IPS-18a (cell line): ENCODE results near the gene MCF2L2.
A peak's percentile ranks its signal among the peaks of the same experiment; 100 is the strongest.

ENCODE experiments used
- H3K27ac ChIP-seq: one replicate; pipeline ENCODE4 v1.5.1; 2013; ENCODE audit warnings: low read length
- H3K27me3 ChIP-seq: one replicate; pipeline ENCODE4 v1.6.1; 2013; ENCODE audit warnings: mild to moderate bottlenecking, low read length; ENCODE audit not compliant: control insufficient read depth, insufficient read depth
- H3K36me3 ChIP-seq: one replicate; pipeline ENCODE4 v1.6.1; 2013; ENCODE audit warnings: low read depth, low read length; ENCODE audit not compliant: control insufficient read depth
- H3K4me1 ChIP-seq: one replicate; pipeline ENCODE4 v1.6.1; 2013; ENCODE audit warnings: low read depth, low read length; ENCODE audit not compliant: control insufficient read depth
- H3K4me3 ChIP-seq: one replicate; pipeline ENCODE4 v1.5.1; 2013; ENCODE audit warnings: low read length
- H3K9ac ChIP-seq: one replicate; pipeline ENCODE4 v1.6.1; 2013; ENCODE audit warnings: mild to moderate bottlenecking, low read length, moderate library complexity
- H3K9me3 ChIP-seq: one replicate; pipeline ENCODE4 v1.6.1; 2013; ENCODE audit warnings: low read depth, low read length; ENCODE audit not compliant: control insufficient read depth

The MCF2L2 gene

DNA sequence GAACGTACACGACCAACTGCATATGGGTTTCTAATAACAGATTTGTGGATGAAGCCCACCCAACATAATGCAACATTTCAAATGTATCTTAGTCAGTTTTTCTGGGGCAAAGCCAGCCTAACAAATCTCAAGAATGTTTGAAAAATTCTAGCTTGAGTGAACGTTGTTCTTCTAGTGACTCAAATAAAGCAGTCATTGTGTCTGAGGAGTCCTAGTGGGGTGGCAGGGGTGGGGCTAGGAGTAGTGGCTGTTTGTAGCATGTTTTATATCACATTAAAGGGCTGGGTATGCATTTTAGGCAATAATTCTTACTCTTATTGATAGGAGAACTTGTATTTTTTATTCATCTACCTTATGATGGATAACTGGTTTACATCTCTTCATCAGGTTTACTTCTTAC lies 169.3 kb downstream of the MCF2L2 start:
- Histone ChIP-seq H3K9ac (no peak overlapping the region), H3K27me3 (peaks cover 13% of the 10 kb centered on the region), H3K4me1 (peaks cover 27% of the 10 kb centered on the region), H3K36me3 (no peaks in the 10 kb centered on the region), H3K4me3 (no peak overlapping the region), H3K9me3 (no peaks in the 10 kb centered on the region), H3K27ac (no peak overlapping the region)

DNA sequence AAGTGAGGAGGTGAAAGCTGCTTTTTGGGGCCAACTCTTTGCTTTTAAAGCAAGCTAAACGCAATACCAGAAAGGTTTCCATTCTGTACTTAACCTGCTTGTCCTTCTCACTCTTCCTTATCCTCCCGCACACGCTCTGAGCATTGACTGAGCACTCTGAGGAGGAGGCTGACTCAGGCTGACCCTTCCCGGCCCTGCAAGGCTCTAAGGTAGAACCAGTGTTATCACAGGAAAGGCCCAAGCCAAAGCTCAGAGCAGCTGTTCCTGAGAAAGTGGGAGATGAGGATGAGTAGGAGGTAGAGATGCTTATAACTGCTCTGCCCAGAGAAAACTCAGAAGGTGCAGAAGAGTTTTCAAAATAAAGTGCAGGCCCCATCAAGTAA lies 173.1 kb downstream of the MCF2L2 start:
- peak overlapping the region; percentile 71 for H3K9ac ChIP-seq
- no peaks in the 10 kb centered on the region for H3K9me3 ChIP-seq
- peak overlapping the region; percentile 84 for H3K4me3 ChIP-seq
- no peak overlapping the region for H3K27ac ChIP-seq
- H3K27me3 ChIP-seq: peaks cover 43% of the 10 kb centered on the region
- H3K36me3 ChIP-seq: no peaks in the 10 kb centered on the region
- peaks cover 19% of the 10 kb centered on the region for H3K4me1 ChIP-seq

DNA sequence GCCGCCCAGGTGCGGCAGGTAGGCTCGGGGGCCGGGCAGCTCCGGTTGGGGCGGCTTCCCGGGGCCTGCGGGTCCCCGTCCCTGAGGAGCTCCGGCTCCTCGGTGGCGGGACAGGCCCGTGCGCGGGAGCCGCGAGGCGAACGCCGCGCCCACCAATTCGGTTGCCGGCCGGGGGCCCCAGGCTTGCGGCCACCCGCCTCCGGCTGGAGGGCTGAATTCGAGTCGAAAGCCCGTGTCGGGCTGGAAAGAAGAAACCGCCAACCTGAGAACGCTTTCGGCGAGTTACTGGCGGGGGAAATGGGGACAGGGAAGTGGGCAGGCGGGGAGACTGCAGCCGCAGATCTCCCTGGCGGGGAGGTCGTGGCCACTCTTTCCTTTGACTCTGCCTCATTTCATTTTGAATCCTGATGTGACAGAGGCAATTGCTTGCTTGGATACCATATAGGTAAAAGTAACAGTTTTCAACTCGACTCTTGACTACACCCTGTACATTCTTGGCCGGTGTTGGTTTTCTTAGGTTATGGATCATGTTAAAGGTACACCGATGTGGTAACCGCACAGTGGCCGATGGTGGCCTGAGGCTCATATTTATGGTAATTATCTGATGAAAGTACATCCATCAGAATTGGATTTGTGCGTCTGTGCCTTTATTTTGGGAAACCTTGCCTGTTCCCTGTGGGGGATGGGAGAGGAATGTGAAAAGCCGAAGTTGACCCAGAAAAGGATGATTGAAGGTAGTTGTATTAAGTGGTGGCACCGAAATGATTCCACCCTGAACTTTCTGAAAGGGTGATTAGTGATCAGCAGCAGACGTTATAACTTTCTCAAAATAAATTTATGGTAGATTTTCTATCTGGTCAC lies 173.7 kb downstream of the MCF2L2 start:
- no peaks in the 10 kb centered on the region for H3K36me3 ChIP-seq
- no peaks in the 10 kb centered on the region for H3K9me3 ChIP-seq
- peak overlapping the region; percentile 84 for H3K4me3 ChIP-seq
- H3K27ac ChIP-seq: no peak overlapping the region
- peaks cover 43% of the 10 kb centered on the region for H3K27me3 ChIP-seq
- peaks cover 19% of the 10 kb centered on the region for H3K4me1 ChIP-seq
- peak overlapping the region; percentile 71 for H3K9ac ChIP-seq

DNA sequence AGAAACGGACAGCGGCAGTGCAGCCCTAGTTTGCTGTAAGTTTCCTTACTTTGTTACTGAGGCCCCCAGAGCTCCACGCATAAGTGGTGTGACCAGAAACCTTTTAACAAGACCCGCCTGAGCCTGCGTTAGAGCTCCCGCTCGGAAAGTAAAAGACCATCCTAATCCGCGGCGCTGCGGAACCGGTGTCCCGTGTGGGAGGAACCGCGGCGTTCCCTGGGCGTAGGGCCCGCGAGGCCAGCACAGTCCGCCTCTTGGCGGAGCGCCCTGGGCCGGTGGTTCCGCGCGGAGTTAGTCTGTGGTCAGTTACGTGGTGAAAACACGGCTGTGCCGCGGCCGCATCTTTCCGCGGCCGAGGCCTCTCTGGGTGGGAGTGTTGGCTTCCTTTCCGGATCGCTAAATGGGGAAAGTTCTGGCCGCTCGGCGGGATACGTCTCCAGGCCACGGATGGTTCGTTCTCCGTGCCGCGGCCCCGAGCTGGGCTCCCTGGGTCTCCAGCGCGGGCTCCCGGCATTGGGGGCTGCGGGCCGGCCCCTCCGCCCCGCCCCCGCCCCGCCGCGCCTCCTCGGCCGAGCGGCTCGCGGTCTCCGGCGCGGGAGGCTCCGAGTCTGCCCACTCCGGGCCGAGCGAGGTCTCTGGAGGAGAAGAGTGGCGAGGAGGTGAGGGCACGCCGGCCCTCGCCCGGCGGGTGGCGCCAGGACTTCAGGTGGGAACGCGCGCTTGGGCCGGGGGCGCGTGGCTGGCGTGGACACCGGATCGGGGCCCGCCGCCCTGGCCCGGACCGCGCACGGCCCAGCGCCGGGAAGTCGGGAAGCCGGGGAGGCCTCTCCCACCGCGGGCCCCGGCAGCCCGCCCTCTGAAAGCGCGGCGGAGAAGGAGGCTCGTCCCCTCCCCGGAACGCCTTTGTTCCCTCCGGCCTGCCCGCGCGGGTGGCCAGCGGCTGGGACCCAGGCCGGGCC lies 174.6 kb downstream of the MCF2L2 start:
- H3K4me1 ChIP-seq: peaks cover 27% of the 10 kb centered on the region
- no peaks in the 10 kb centered on the region for H3K9me3 ChIP-seq
- H3K36me3 ChIP-seq: no peaks in the 10 kb centered on the region
- peak overlapping the region; percentile 71 for H3K9ac ChIP-seq
- H3K27ac ChIP-seq: no peak overlapping the region
- peaks cover 43% of the 10 kb centered on the region for H3K27me3 ChIP-seq
- peak overlapping the region; percentile 84 for H3K4me3 ChIP-seq

DNA sequence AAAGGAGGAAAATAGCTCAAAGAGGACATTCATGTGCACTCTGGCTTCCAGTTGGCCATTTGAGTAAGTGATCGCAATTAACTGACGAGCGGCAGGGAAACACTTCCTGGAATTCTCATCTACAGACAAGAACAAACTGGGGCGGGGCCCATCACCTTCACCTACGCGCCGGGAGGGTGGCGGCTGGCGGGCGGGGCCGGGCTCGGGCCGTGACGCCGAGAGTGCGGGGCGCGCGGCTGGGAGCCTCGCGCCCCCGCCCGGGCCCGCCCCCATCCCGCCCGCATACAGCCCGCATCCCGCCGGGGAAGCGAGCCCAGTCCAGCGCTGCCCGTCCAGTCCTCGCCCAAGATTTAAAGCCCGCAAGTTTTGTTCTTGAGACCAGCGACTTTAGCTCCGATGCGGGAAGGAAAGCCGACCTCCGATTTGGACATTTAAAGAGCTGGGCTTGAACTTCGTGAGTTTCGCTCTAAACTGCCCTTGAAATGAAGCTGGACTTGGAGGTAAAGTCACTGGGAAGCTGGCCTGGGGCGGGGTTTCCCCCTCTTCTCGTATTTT lies 175.4 kb downstream of the MCF2L2 start, which contains the start of gene B3GNT5:
B3GNT5 (plus strand) TSS at position 281 of the 555 bp plus-strand sequence. CDS start 16,546 bp downstream, outside the sequence.
- H3K4me1 ChIP-seq: peaks cover 28% of the 10 kb centered on the region
- H3K27me3 ChIP-seq: peaks cover 43% of the 10 kb centered on the region
- H3K27ac ChIP-seq: no peak within 1 kb of the TSS
- H3K4me3 ChIP-seq: peak within 1 kb of the TSS; percentile 84
- peak within 1 kb of the TSS; percentile 71 for H3K9ac ChIP-seq
- H3K9me3 ChIP-seq: no peaks in the 10 kb centered on the region
- no peaks in the 10 kb centered on the region for H3K36me3 ChIP-seq

DNA sequence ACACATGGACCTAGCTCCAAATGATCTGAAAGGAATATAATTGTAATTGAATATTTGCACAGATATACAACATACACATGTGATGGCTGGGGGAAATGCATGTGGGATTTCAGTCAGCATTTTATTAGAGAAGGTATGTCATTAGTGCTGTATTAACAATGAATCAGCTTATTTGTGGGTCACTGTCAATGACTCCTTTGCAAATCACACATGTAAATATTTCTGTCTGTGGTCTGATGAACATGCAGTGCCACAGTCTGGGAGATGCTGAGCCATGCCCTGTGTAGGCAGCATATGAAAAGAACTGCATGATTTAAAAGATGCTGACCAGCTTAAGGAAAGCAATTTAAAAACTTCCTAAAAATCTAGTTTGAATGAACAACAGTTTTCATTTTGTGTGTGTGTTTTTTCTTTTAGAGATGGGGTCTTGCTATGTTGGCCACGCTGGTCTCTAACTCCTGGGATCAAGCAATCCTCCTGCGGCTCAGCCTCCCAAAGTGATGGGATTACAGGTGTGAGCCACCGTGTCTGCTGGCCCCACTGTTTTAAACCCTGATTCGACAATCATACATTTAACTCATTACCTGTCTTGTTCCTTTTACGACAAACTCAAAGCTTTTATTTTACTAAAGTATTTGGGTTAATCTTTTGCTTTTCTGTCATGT lies 176.2 kb downstream of the MCF2L2 start:
- Histone ChIP-seq H3K9me3 (no peaks in the 10 kb centered on the region), H3K36me3 (no peaks in the 10 kb centered on the region), H3K4me1 (peaks cover 29% of the 10 kb centered on the region), H3K9ac (no peak overlapping the region), H3K27me3 (peaks cover 43% of the 10 kb centered on the region), H3K27ac (no peak overlapping the region), H3K4me3 (peak overlapping the region; percentile 57)

DNA sequence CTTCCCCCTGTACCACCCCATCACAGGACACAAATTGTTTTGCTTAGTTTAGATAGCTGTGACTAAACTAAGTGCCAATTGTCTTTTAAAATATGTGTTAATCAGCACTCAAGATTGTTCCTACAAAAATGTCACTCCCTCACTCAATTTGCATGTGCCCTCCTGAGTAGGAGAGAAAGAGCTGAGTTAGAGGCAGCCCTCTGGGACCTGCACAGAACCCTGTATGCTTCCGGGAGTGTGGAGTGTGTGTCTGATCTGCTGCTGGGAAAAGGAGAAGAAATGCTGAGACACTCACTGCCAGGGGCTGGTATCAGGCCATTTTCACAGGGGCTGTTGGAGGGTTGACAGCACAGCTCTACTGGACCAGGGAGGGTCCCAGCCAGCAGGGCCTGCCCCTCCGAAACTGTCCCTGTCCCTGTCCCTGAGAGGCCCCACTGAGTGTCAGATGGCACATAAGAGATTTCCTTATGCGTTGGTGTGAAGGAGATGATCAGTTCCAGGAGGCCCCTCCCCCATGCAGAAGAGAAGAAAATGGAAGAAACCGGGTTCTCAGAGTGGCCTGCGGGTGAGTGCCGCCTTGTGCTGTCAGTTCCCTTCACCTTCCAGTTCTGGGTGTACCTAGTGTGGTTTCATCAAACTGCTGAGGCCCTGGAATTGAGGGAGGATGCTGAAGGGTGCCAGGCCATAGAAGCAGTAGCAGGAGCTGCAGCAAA lies 179.3 kb downstream of the MCF2L2 start:
- Histone ChIP-seq H3K4me1 (peaks cover 17% of the 10 kb centered on the region), H3K36me3 (no peaks in the 10 kb centered on the region), H3K27ac (no peak overlapping the region), H3K27me3 (peaks cover 31% of the 10 kb centered on the region), H3K9me3 (no peaks in the 10 kb centered on the region), H3K9ac (no peak overlapping the region), H3K4me3 (no peak overlapping the region)

DNA sequence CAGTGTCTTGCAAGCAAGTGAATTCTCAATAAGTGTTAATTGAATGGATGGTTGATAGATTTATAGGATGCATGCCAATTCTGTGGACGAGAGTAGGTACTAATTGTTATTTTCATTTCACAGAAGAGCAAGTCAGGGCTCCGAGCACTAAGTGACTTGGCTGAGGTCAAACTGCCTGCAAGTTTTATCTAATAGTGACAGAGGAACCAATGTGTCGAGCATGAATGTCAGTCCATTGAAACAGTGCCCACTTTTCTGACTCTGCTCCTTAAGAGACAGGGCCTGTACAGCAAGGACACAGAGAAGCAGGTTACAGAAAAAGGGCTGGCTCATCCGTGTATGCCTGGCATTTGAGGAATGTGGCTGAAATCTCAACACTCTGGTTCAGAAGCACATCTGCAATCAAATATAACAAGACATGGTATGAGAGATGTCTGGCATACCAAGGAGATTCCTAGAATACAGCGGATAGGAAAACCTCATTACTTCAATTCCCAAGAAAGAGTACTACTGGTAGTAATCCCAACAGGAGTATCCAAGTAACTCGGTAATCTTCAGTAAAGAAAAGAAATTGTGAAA lies 181.3 kb downstream of the MCF2L2 start:
- Histone ChIP-seq H3K27ac (no peak overlapping the region), H3K27me3 (peaks cover 14% of the 10 kb centered on the region), H3K4me1 (peaks cover 13% of the 10 kb centered on the region), H3K9ac (no peak overlapping the region), H3K9me3 (peaks cover 4% of the 10 kb centered on the region), H3K4me3 (no peak overlapping the region), H3K36me3 (no peaks in the 10 kb centered on the region)

DNA sequence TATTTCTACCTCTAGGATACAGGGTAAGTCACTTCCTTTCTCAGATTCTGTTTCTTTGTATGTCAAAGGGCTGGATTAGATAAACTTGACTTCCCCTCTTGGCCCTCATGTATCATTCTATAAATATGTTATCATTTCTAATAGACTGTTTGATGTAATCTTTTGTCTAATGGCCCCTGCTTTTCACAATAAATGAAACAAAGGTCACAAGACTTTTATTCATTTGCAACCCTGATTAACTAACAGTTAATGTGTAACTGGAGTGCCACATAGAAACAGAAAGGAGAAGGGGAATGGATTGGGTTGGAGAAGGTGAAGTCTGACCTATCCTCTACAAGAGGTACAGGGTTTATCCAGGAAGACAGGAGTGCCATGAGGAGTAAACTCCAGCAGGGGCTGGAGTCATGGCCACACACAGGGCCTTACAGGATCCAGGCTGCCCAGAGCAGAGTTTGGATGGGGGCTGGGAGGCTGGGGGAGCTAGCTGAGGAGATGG lies 183.4 kb downstream of the MCF2L2 start:
- Histone ChIP-seq H3K27ac (no peak overlapping the region), H3K4me3 (no peak overlapping the region)

DNA sequence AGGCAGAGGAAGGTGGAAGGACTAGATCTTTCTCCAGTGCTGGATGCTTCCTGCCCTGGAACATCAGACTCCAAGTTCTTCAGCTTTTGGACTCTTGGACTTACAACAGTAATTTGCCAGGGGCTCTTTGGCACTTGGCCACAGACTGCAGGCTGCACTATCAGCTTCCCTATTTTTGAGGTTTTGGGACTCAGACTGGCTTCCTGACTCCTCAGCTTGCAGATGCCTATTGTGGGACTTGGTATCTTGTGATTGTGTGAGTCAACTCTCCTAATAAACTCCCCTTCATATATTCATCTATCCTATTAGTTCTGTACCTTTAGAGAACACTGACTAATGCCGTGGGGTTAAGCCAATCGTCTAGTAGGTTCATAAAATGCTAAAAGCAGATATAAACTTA lies 184.2 kb downstream of the MCF2L2 start:
- H3K27ac ChIP-seq: no peak overlapping the region
- H3K9me3 ChIP-seq: peaks cover 6% of the 10 kb centered on the region
- H3K27me3 ChIP-seq: no peaks in the 10 kb centered on the region
- H3K9ac ChIP-seq: no peak overlapping the region
- H3K36me3 ChIP-seq: no peaks in the 10 kb centered on the region
- peaks cover 9% of the 10 kb centered on the region for H3K4me1 ChIP-seq
- no peak overlapping the region for H3K4me3 ChIP-seq

More for the DNA sequence above, 183.4 kb downstream of the MCF2L2 start:
- Histone ChIP-seq H3K27me3 (no peaks in the 10 kb centered on the region), H3K9me3 (peaks cover 6% of the 10 kb centered on the region), H3K36me3 (no peaks in the 10 kb centered on the region), H3K9ac (no peak overlapping the region), H3K4me1 (peaks cover 13% of the 10 kb centered on the region)
